HG02623 (cell line): ENCODE data around the gene HS3ST3B1.
A peak's percentile ranks its signal among the peaks of the same experiment; 100 is the strongest.

Experiments used
- ATAC-seq: cut with Tn5 transposase; IDR thresholded peaks from one replicate; pipeline ENCODE4 v1.9.1; 2021; ENCODE audit warnings: moderate library complexity; ENCODE audit not compliant: unreplicated experiment

Gene HS3ST3B1

GRCh38 chr17:14300575-14301278 is at the start of gene HS3ST3B1:
HS3ST3B1 (plus strand) TSS chr17:14301081; CDS start chr17:14301519, 438 bp downstream.
- peak; percentile 89 for ATAC-seq

- ATAC-seq: no peak
Measured at GRCh38 chr17:14261406-14261805, 39.5 kb upstream of the HS3ST3B1 start.

- ATAC-seq: no peak
Measured at GRCh38 chr17:14268264-14268663, 32.6 kb upstream of the HS3ST3B1 start.

GRCh38 chr17:14269473-14269872 is 31.4 kb upstream of the HS3ST3B1 start:
- no peak for ATAC-seq

GRCh38 chr17:14270508-14270907 is 30.4 kb upstream of the HS3ST3B1 start:
- no peak for ATAC-seq

GRCh38 chr17:14276535-14277250 is 24.2 kb upstream of the HS3ST3B1 start:
- no peak for ATAC-seq

GRCh38 chr17:14281530-14281929 is 19.4 kb upstream of the HS3ST3B1 start:
- no peak for ATAC-seq

- no peak for ATAC-seq
Measured at GRCh38 chr17:14282726-14283125, 18.2 kb upstream of the HS3ST3B1 start.

- ATAC-seq: no peak
Measured at GRCh38 chr17:14289162-14289561, 11.7 kb upstream of the HS3ST3B1 start.

GRCh38 chr17:14294876-14295275 is 6.0 kb upstream of the HS3ST3B1 start:
- no peak for ATAC-seq

- no peak for ATAC-seq
Measured at GRCh38 chr17:14295676-14296075, 5.2 kb upstream of the HS3ST3B1 start.

- ATAC-seq: no peak
Measured at GRCh38 chr17:14296166-14296910, 4.5 kb upstream of the HS3ST3B1 start.

GRCh38 chr17:14297161-14297851 is 3.6 kb upstream of the HS3ST3B1 start:
- no peak for ATAC-seq

- no peak for ATAC-seq
Measured at GRCh38 chr17:14298221-14298946, 2.5 kb upstream of the HS3ST3B1 start.

- no peak for ATAC-seq
Measured at GRCh38 chr17:14298947-14299279, 2.0 kb upstream of the HS3ST3B1 start.

GRCh38 chr17:14299280-14300141 is 1.4 kb upstream of the HS3ST3B1 start:
- ATAC-seq: no peak

GRCh38 chr17:14301279-14302090 is 604 bp downstream of the HS3ST3B1 start:
- no peak for ATAC-seq

GRCh38 chr17:14302091-14302430 is 1.2 kb downstream of the HS3ST3B1 start:
- no peak for ATAC-seq
